ENCODE measurements around the gene CT45A7.
"Not testable (repeated sequence)": the region's sequence is repeated elsewhere in the genome, so short reads cannot be mapped to it uniquely, and the experiment has no call there.

CT45A7 gene

GRCh38 chrX:135837180-135837579 lies at the start of gene CT45A7:
CT45A7 (minus strand) TSS chrX:135837280; CDS start chrX:135833533, 3,747 bp downstream.
- not testable (repeated sequence) for DNase-seq

- not testable (repeated sequence) for DNase-seq
Observed at GRCh38 chrX:135882741-135883140, 45.7 kb upstream of the CT45A7 start.

DNA sequence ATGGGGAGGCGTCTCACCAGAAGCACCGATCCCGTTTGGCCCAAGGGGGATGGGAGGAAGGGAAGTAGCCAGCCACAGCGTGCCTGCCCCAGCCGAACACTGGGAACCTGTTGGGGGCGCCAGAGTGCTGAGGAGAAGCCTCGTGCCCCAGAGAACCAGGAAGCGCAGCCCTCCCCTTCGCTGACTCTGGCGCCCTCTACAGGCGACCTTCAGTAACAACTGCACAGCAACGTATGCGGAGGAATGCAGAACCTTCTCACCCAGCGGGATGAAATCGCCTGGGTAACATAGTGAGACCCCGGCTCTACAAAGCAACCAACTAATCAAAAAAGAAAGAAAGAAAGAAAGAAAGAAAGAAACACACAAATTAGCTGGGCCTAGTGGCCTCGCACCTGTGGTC lies 34.6 kb upstream of the CT45A7 start, which contains the start of gene CT45A9:
CT45A9 (minus strand) TSS at position 101 of the 400 bp plus-strand sequence. CDS start 3,751 bp downstream, outside the sequence.
- DNase-seq, result not testable (repeated sequence)

- not testable (repeated sequence) for DNase-seq
Observed at GRCh38 chrX:135854438-135854837, 17.4 kb upstream of the CT45A7 start, which contains the start of gene CT45A8. CT45A8 (minus strand) TSS chrX:135854538; CDS start chrX:135850783, 3,755 bp downstream.

- DNase-seq, result not testable (repeated sequence)
Observed at GRCh38 chrX:135819912-135820311, 17.2 kb downstream of the CT45A7 start, which contains the start of gene CT45A2. CT45A2 (minus strand) TSS chrX:135820012; CDS start chrX:135816265, 3,747 bp downstream.

DNA sequence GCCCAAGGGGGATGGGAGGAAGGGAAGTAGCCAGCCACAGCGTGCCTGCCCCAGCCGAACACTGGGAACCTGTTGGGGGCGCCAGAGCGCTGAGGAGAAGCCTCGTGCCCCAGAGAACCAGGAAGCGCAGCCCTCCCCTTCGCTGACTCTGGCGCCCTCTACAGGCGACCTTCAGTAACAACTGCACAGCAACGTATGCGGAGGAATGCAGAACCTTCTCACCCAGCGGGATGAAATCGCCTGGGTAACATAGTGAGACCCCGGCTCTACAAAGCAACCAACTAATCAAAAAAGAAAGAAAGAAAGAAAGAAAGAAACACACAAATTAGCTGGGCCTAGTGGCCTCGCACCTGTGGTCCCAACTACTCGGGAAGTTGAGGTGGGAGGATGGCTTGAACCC lies 34.4 kb downstream of the CT45A7 start, which contains the start of gene CT45A6:
CT45A6 (minus strand) TSS at position 101 of the 400 bp plus-strand sequence. CDS start 3,794 bp downstream, outside the sequence.
- not testable (repeated sequence) for DNase-seq

- not testable (repeated sequence) for DNase-seq
Observed at GRCh38 chrX:135785403-135785802, 51.7 kb downstream of the CT45A7 start, which contains the start of gene CT45A5. CT45A5 (minus strand) TSS chrX:135785503; CDS start chrX:135781729, 3,774 bp downstream.

Data from eye (tissue), 1 donor.